Measurements from ENCODE around the gene SYNGR3.

DNA sequence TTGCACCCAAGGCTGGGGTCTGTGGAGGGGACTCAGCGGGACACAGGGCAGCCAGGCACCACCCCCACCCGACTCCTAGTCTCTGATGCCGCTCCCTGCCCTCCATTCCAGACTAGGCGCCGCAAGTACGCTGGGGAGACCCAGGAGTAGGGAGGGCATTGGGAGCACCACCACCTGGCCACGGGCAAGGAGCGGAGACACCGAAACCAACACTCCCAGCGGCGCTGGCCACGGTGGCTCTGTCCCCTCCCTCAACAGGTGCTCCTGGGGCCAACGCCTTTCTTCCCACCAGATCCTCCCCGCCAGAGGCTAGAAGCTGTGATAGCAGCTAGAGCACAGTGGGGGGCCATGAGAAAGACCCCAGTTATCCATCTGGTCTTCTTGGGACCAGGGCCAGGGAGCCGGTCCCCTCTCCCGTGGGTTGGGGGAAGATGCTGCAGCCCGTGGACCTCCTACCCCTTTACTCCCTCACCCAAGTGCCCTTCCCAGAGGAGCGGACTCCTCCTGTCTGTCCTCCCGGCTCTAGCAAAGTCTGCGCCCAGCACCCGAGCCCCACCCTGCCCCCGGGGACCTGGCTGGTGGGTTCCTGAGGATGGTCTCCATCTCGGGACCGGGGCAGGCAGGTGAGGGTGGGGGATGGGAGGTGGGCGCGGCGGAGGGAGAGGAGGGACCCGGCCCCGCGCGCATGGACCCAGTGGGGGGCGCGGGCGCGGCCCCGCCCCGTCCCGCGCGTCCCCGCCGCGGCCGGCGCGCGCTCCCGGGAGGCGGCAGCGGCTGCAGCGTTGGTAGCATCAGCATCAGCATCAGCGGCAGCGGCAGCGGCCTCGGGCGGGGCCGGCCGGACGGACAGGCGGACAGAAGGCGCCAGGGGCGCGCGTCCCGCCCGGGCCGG, at the start of gene SYNGR3:
- TF ChIP-seq, protein P1, sequence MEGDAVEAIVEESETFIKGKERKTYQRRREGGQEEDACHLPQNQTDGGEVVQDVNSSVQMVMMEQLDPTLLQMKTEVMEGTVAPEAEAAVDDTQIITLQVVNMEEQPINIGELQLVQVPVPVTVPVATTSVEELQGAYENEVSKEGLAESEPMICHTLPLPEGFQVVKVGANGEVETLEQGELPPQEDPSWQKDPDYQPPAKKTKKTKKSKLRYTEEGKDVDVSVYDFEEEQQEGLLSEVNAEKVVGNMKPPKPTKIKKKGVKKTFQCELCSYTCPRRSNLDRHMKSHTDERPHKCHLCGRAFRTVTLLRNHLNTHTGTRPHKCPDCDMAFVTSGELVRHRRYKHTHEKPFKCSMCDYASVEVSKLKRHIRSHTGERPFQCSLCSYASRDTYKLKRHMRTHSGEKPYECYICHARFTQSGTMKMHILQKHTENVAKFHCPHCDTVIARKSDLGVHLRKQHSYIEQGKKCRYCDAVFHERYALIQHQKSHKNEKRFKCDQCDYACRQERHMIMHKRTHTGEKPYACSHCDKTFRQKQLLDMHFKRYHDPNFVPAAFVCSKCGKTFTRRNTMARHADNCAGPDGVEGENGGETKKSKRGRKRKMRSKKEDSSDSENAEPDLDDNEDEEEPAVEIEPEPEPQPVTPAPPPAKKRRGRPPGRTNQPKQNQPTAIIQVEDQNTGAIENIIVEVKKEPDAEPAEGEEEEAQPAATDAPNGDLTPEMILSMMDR (IDR thresholded peaks at IDR 0.05; ENCODE audit: insufficient read depth, low read depth, low read length): no peak
- peak; percentile 93 for TF ChIP-seq EZH2 (IDR thresholded peaks at IDR 0.05; ENCODE audit: insufficient read depth, low read length)
